SU-DHL-6 (cell line): ENCODE measurements around the gene RANBP6.
"Not testable (repeated sequence)": the region's sequence is repeated elsewhere in the genome, so short reads cannot be mapped to it uniquely, and the experiment has no call there.

Experiments used
- H2AFZ ChIP-seq: fragments of 200-600 bp; sonication (generic); 2 replicates; pipeline ENCODE4 v1.6.1; 2014; ENCODE audit warnings: low read depth, mild to moderate bottlenecking, moderate library complexity, mixed read lengths, antibody characterized with exemption, low read length; ENCODE audit not compliant: severe bottlenecking
- H3F3A ChIP-seq: fragments of 200-600 bp; shearing (Covaris generic); 2 replicates; pipeline ENCODE4 v1.6.0; 2016; ENCODE audit warnings: antibody characterized with exemption, mild to moderate bottlenecking; ENCODE audit not compliant: insufficient read depth
- H3K27ac ChIP-seq: fragments of 200-600 bp; sonication (generic); 2 replicates; pipeline ENCODE4 v1.5.1; 2016; ENCODE audit warnings: low read depth, mild to moderate bottlenecking, low read length, moderate library complexity, mixed read lengths
- H3K27me3 ChIP-seq: fragments of 200-600 bp; sonication (generic), shearing (Covaris generic); 2 replicates; pipeline ENCODE4 v1.6.0; 2014; ENCODE audit warnings: mild to moderate bottlenecking, low read length
- H3K36me3 ChIP-seq: fragments of 200-600 bp; sonication (generic); 2 replicates; pipeline ENCODE4 v1.6.1; 2014; ENCODE audit warnings: mild to moderate bottlenecking, low read length, mixed read lengths
- H3K4me2 ChIP-seq: fragments of 300-600, 200-600 bp; shearing (Covaris generic), sonication (generic); 2 replicates; pipeline ENCODE4 v1.6.0; 2014; ENCODE audit warnings: low read length, low read depth, mild to moderate bottlenecking; ENCODE audit not compliant: poor library complexity, severe bottlenecking
- H3K4me3 ChIP-seq: fragments of 200-600 bp; sonication (generic); 2 replicates; pipeline ENCODE4 v1.5.1; 2014; ENCODE audit warnings: antibody characterized with exemption, low read length, mild to moderate bottlenecking, mixed read lengths; ENCODE audit not compliant: insufficient read depth, poor library complexity, severe bottlenecking
- H3K79me2 ChIP-seq: fragments of 200-600 bp; sonication (generic); 2 replicates; pipeline ENCODE4 v1.6.1; 2014; ENCODE audit warnings: mild to moderate bottlenecking, low read length, moderate library complexity; ENCODE audit not compliant: insufficient read depth
- H3K9ac ChIP-seq: fragments of 200-600 bp; sonication (generic); 2 replicates; pipeline ENCODE4 v1.7.0; 2014; ENCODE audit warnings: mild to moderate bottlenecking, low read length
- H3K9me2 ChIP-seq: fragments of 200-600 bp; sonication (generic); replicated peaks from 2 replicates; pipeline ENCODE4 v1.6.1; 2014; ENCODE audit warnings: low read length; ENCODE audit not compliant: insufficient read depth
- H3K9me3 ChIP-seq: fragments of 200-600 bp; sonication (generic); 2 replicates; pipeline ENCODE4 v1.6.1; 2014; ENCODE audit warnings: low read length, mixed read lengths; ENCODE audit not compliant: insufficient read depth
- H4K20me1 ChIP-seq: fragments of 200-600 bp; sonication (generic); 2 replicates; pipeline ENCODE4 v1.6.1; 2014; ENCODE audit warnings: low read depth, mild to moderate bottlenecking, antibody characterized with exemption, low read length, moderate library complexity, mixed read lengths
- CTCF ChIP-seq: fragments of 200-600 bp; sonication (generic); IDR thresholded peaks from one replicate; pipeline ENCODE4 v1.5.1; 2017; ENCODE audit warnings: antibody characterized with exemption, mild to moderate bottlenecking, low read length, moderate library complexity; ENCODE audit not compliant: insufficient read depth, poor library complexity, severe bottlenecking
- EZH2phosphoT487 ChIP-seq: fragments of 200-600 bp; sonication (generic), shearing (Covaris generic); conservative IDR thresholded peaks from 2 replicates; pipeline ENCODE4 v1.6.1; 2018; ENCODE audit warnings: mild to moderate bottlenecking, antibody characterized with exemption, low read length, moderate library complexity, mixed read lengths

RANBP6 gene

DNA sequence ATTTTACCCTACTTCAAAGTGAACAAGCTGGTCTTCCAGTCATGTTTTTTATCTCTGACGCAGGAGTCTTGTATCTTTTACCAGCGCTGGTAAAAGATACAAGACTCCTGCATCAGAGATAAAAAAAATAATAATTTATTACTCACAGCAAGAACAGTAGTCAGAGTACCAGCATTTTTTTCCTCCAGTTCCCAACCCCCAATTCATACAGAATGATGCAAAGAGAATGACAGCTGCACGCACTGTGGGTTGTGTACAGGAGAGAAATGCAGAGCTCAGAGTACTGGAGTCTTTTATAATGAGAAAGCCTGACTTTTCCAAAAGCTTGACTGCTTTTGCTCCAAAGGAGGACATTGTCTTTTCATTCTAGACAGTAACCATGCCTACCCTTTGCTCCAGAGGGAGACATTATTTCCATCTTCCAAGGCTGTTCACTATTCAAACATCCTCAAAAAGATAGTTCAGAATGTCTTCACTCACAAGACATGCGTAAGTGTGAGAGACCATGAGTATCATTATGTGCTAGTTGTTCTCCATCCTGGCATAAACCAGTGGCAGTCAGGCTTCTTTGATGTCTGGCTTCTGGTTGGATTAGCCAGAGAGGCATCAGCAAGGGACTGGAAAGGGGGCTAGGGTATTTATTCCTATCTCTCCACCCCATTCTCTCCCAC lies 14.3 kb upstream of the RANBP6 start:
- TF ChIP-seq EZH2phosphoT487 (no peak), CTCF (no peak)
- no peaks in the 10 kb centered on the region for H3K9me2 ChIP-seq
- no peak overlapping the region for H3K4me2 ChIP-seq

DNA sequence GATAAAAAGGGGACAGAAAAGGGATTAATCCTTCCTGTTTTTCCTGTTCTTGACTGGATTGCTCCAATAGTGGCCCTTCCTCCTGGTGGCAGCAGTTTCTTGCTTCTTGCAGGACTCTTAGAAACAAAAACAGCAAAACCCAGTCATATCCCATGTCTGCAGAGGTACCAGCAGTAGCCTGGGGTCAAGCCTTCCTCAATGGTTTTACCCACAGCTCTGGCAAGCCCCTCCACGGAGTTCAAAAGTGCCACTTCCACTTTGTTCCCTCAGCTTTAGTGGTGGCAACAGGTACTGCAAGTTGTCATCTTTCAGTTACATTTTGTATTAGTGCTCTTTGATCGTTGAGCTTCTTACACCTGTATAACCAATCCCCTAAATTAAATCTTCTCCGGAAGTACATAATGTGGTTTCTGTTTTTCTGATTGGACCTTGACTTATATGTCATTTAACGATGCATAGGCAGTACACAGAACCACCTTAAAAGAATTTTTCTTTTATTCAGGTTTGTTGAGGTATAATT lies 8.7 kb upstream of the RANBP6 start:
- no peaks in the 10 kb centered on the region for H3K27me3 ChIP-seq
- H3K4me3 ChIP-seq: no peak overlapping the region
- H3K9me3 ChIP-seq: no peaks in the 10 kb centered on the region
- H3K9me2 ChIP-seq: no peaks in the 10 kb centered on the region
- no peaks in the 10 kb centered on the region for H4K20me1 ChIP-seq
- no peaks in the 10 kb centered on the region for H3K79me2 ChIP-seq
- H3F3A ChIP-seq: no peaks in the 10 kb centered on the region
- H2AFZ ChIP-seq: peak overlapping the region; percentile 56
- TF ChIP-seq CTCF (peak; percentile 29), EZH2phosphoT487 (no peak)
- H3K27ac ChIP-seq: no peak overlapping the region
- H3K36me3 ChIP-seq: no peaks in the 10 kb centered on the region
- H3K4me2 ChIP-seq: peak overlapping the region; percentile 11
- H3K9ac ChIP-seq: no peak overlapping the region

More for the DNA sequence above, 14.3 kb upstream of the RANBP6 start:
- no peaks in the 10 kb centered on the region for H3K79me2 ChIP-seq
- H3K27me3 ChIP-seq: no peaks in the 10 kb centered on the region
- no peak overlapping the region for H3K9ac ChIP-seq
- H4K20me1 ChIP-seq: no peaks in the 10 kb centered on the region
- H3K4me3 ChIP-seq: no peak overlapping the region
- H3K36me3 ChIP-seq: no peaks in the 10 kb centered on the region
- H3F3A ChIP-seq: no peaks in the 10 kb centered on the region
- H3K27ac ChIP-seq: no peak overlapping the region
- H2AFZ ChIP-seq: no peak overlapping the region
- no peaks in the 10 kb centered on the region for H3K9me3 ChIP-seq

DNA sequence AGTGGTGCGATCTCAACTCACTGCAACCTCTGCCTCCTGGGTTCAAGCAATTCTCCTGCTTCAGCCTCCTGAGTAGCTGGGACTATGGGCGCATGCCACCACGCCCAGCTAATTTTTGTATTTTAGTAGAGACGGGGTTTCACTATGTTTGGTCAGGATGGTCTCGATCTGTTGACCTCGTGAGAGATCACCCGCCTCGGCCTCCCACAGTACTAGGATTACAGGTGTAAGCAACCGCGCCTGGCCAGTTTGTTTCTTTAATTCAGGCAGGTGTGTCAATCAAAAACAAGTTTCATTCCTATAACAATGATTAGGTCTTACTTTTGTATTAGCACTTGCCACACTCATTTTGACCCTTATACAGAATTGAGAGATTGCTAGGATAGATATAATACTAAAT lies 1.6 kb upstream of the RANBP6 start:
- Histone ChIP-seq H3K36me3 (peaks cover 17% of the 10 kb centered on the region), H3K79me2 (peaks cover 31% of the 10 kb centered on the region), H3K9me3 (peaks cover 18% of the 10 kb centered on the region; the same call in 1 of the 2 replicates)
- not testable (repeated sequence) for H2AFZ ChIP-seq, H3K27ac ChIP-seq, H3K4me2 ChIP-seq, H3K27me3 ChIP-seq, H4K20me1 ChIP-seq, H3K4me3 ChIP-seq, H3F3A ChIP-seq, H3K9me2 ChIP-seq, H3K9ac ChIP-seq

- peaks cover 48% of the 10 kb centered on the region for H3K79me2 ChIP-seq
- H3K9me2 ChIP-seq: no peaks in the 10 kb centered on the region
- peaks cover 9% of the 10 kb centered on the region for H3F3A ChIP-seq
- peaks cover 17% of the 10 kb centered on the region for H3K36me3 ChIP-seq
- peak overlapping the region; percentile 64 for H3K4me2 ChIP-seq
- H3K9ac ChIP-seq: peak overlapping the region; percentile 65
- no peaks in the 10 kb centered on the region for H4K20me1 ChIP-seq
- peaks cover 18% of the 10 kb centered on the region; the same call in 1 of the 2 replicates for H3K9me3 ChIP-seq
- TF ChIP-seq EZH2phosphoT487: no peak
- no peak for TF ChIP-seq CTCF
- no peaks in the 10 kb centered on the region for H3K27me3 ChIP-seq
- peak overlapping the region; percentile 61 for H2AFZ ChIP-seq
- peak overlapping the region; percentile 64 for H3K4me3 ChIP-seq
- H3K27ac ChIP-seq: peak overlapping the region; percentile 29
Observed at GRCh38 chr9:6014670-6015270, 654 bp downstream of the RANBP6 start.
